Progenitor cell of endocrine pancreas (in vitro differentiated cells): Measurements from ENCODE around the gene SLCO2B1. TPM values are rescaled to one million over a fixed set of nuclear protein-coding genes. Genes with fewer than 3 reads are reported as not detected.

Source experiments
- DNase-seq: peaks from one replicate; pipeline ENCODE4 v3.0.0; 2021; ENCODE audit warnings: low spot score; ENCODE audit not compliant: unreplicated experiment
- H3K27ac Mint-ChIP-seq: 2 replicates; pipeline ENCODE4 v1.8.0; 2021; ENCODE audit warnings: mild to moderate bottlenecking, moderate library complexity, mixed read lengths
- H3K27me3 Mint-ChIP-seq: 2 replicates; pipeline ENCODE4 v1.8.0; 2021; ENCODE audit warnings: mixed read lengths
- H3K36me3 Mint-ChIP-seq: 2 replicates; pipeline ENCODE4 v1.8.0; 2022; ENCODE audit warnings: mixed read lengths; ENCODE audit not compliant: insufficient read depth
- H3K4me1 Mint-ChIP-seq: 2 replicates; pipeline ENCODE4 v1.8.0; 2021; ENCODE audit warnings: low read depth, mixed read lengths
- H3K4me3 Mint-ChIP-seq: 2 replicates; pipeline ENCODE4 v1.8.0; 2021; ENCODE audit warnings: low read depth, mild to moderate bottlenecking, moderate library complexity, mixed read lengths
- H3K9me3 Mint-ChIP-seq: 2 replicates; pipeline ENCODE4 v1.8.0; 2021; ENCODE audit warnings: low read depth, mixed read lengths
- CTCF ChIP-seq: fragments of 200-600 bp; sonication (generic); IDR thresholded peaks from one replicate; pipeline ENCODE4 v1.5.0; 2021; ENCODE audit warnings: antibody characterized with exemption, mild to moderate bottlenecking; ENCODE audit not compliant: unreplicated experiment
- total RNA-seq: library from RNA; stranded (reverse); gene quantifications from 2 replicates; pipeline ENCODE4 v1.2.1, GENCODE V29; 2021

The SLCO2B1 gene
- total RNA-seq, 1 donor from 2014 or later: 6.6 TPM

- no peak for DNase-seq
- no peak for TF ChIP-seq CTCF
- no peaks in the 10 kb centered on the region for H3K9me3 Mint-ChIP-seq
- no peaks in the 10 kb centered on the region for H3K4me1 Mint-ChIP-seq
- no peak overlapping the region for H3K27ac Mint-ChIP-seq
- H3K27me3 Mint-ChIP-seq: peaks cover 50% of the 10 kb centered on the region
- H3K4me3 Mint-ChIP-seq: no peak overlapping the region
- H3K36me3 Mint-ChIP-seq: no peaks in the 10 kb centered on the region
Observed at GRCh38 chr11:75219869-75220268, 69.0 kb downstream of the SLCO2B1 start.

GRCh38 chr11:75223954-75224643 lies 73.2 kb downstream of the SLCO2B1 start:
- no peak for DNase-seq
- Mint-ChIP-seq H3K27ac (no peak overlapping the region), H3K36me3 (no peaks in the 10 kb centered on the region), H3K9me3 (no peaks in the 10 kb centered on the region), H3K4me1 (no peaks in the 10 kb centered on the region), H3K27me3 (peaks cover 11% of the 10 kb centered on the region), H3K4me3 (no peak overlapping the region)
- TF ChIP-seq CTCF: no peak

- Mint-ChIP-seq H3K36me3 (no peaks in the 10 kb centered on the region), H3K9me3 (no peaks in the 10 kb centered on the region), H3K27ac (no peak overlapping the region), H3K4me3 (no peak overlapping the region), H3K27me3 (peaks cover 10% of the 10 kb centered on the region), H3K4me1 (no peaks in the 10 kb centered on the region)
- no peak for DNase-seq
- no peak for TF ChIP-seq CTCF
Observed at GRCh38 chr11:75225794-75226193, 74.9 kb downstream of the SLCO2B1 start.

GRCh38 chr11:75229466-75229865 lies 78.6 kb downstream of the SLCO2B1 start:
- Mint-ChIP-seq H3K9me3 (no peaks in the 10 kb centered on the region), H3K4me1 (no peaks in the 10 kb centered on the region), H3K36me3 (no peaks in the 10 kb centered on the region), H3K27ac (no peak overlapping the region), H3K4me3 (no peak overlapping the region), H3K27me3 (peaks cover 28% of the 10 kb centered on the region)
- DNase-seq: no peak
- TF ChIP-seq CTCF: no peak

GRCh38 chr11:75230621-75231020 lies 79.7 kb downstream of the SLCO2B1 start:
- no peak overlapping the region for H3K4me3 Mint-ChIP-seq

More at GRCh38 chr11:75230621-75231020, 79.7 kb downstream of the SLCO2B1 start:
- DNase-seq: no peak
- no peaks in the 10 kb centered on the region for H3K9me3 Mint-ChIP-seq
- H3K4me1 Mint-ChIP-seq: no peaks in the 10 kb centered on the region
- no peaks in the 10 kb centered on the region for H3K36me3 Mint-ChIP-seq
- peaks cover 33% of the 10 kb centered on the region for H3K27me3 Mint-ChIP-seq
- H3K27ac Mint-ChIP-seq: no peak overlapping the region
- TF ChIP-seq CTCF: no peak
